Neural progenitor cell (in vitro differentiated cells): Measurements from ENCODE around the gene CPLX3.

Experiments used
- CTCF ChIP-seq: fragments of 200-600 bp; sonication (generic); IDR thresholded peaks from 2 replicates; pipeline ENCODE4 v1.5.1; 2017; ENCODE audit warnings: antibody characterized with exemption, mild to moderate bottlenecking
- EZH2 ChIP-seq: fragments of 200-600 bp; sonication (generic); IDR thresholded peaks from 2 replicates; pipeline ENCODE4 v1.6.1; 2017; ENCODE audit warnings: antibody characterized with exemption, mild to moderate bottlenecking, moderate library complexity
- EZH2phosphoT487 ChIP-seq: fragments of 200-600 bp; sonication (generic); IDR thresholded peaks from 2 replicates; pipeline ENCODE4 v1.6.1; 2017; ENCODE audit warnings: antibody characterized with exemption

- no peak for TF ChIP-seq EZH2
- TF ChIP-seq CTCF = no peak
- TF ChIP-seq EZH2phosphoT487 = no peak
Measured at GRCh38 chr15:74851960-74852359, 25.5 kb downstream of the CPLX3 start.
